Thoracic aorta (tissue), 2 donors: ENCODE data around the gene SEPTIN10. TPM values are rescaled to one million over a fixed set of nuclear protein-coding genes. Genes with fewer than 3 reads are reported as not detected.
A peak's percentile ranks its signal among the peaks of the same experiment; 100 is the strongest.
"Not testable (repeated sequence)": the region's sequence is repeated elsewhere in the genome, so short reads cannot be mapped to it uniquely, and the experiment has no call there.

Source experiments
- ATAC-seq: fragments of 150-250 bp; one replicate; pipeline ENCODE4 v1.8.0; 2017; ENCODE audit warnings: low read depth; ENCODE audit not compliant: insufficient number of reproducible peaks, low FRiP score
- DNase-seq: peaks from one replicate; pipeline ENCODE4 v3.0.0-alpha.2; 2020; ENCODE audit warnings: low spot score
- H3K27ac ChIP-seq, 2 donors: fragments of 200-600 bp; sonication (generic); 1 replicate in 1 of 2; 2 replicates in 1 of 2; pipeline ENCODE4 v1.5.1; 2016; ENCODE audit warnings: mild to moderate bottlenecking in 2 of 2, moderate library complexity in 2 of 2
- H3K27me3 ChIP-seq: fragments of 200-600 bp; sonication (generic); replicated peaks from 2 replicates; pipeline ENCODE4 v1.6.0; 2016; ENCODE audit warnings: mild to moderate bottlenecking; ENCODE audit not compliant: insufficient read depth
- H3K36me3 ChIP-seq: fragments of 200-600 bp; sonication (generic); one replicate; pipeline ENCODE4 v1.5.1; 2016
- H3K4me1 ChIP-seq, 2 donors: fragments of 200-600 bp; sonication (generic); 1 replicate in 1 of 2; 2 replicates in 1 of 2; pipeline versions ENCODE4 v1.5.1 to v1.6.0; 2016; ENCODE audit warnings: low read depth in 2 of 2, mild to moderate bottlenecking in 1 of 2; ENCODE audit not compliant: control insufficient read depth in 1 of 2
- H3K4me3 ChIP-seq: fragments of 200-600 bp; sonication (generic); 2 replicates; pipeline ENCODE4 v1.5.1; 2016; ENCODE audit warnings: mild to moderate bottlenecking
- H3K9me3 ChIP-seq: fragments of 200-600 bp; sonication (generic); 2 replicates; pipeline ENCODE4 v1.5.1; 2016
- CTCF ChIP-seq: fragments of 200-600 bp; sonication (generic); IDR thresholded peaks from one replicate; pipeline ENCODE4 v1.5.1; 2019; ENCODE audit warnings: antibody characterized with exemption
- total RNA-seq, 2 donors: library from RNA; depleted of rRNA; stranded (reverse); fragments of >200 nt; gene quantifications; one replicate each; pipeline versions ENCODE4 v1.1.0 to v1.2.3, GENCODE V29; 2016

The SEPTIN10 gene
- total RNA-seq, 2 donors from 2014 or later, result 80.0 to 106 TPM

DNA sequence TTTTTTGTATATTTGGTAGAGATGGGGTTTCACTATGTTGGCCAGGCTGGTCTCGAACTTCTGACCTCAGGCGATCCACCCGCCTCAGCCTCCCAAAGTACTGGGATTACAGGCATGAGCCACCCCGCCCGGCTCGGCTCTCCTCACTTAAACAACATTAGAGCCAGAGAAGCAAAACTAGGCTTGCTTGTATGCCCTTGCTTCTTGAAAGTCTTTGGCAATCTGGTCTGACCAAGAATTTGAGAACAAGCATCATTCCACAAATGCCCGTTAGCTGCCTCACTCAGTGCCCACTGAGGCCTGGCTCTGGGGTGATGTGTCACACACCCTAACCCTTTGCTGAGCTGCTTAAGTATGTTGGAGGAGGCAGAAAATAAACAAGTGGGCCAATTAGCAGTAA is 33.9 kb upstream of the SEPTIN10 start:
- TF ChIP-seq CTCF, result no peak
- Histone ChIP-seq H3K27ac (peak overlapping the region; percentile 81 to 87), H3K27me3 (no peaks in the 10 kb centered on the region), H3K9me3 (no peaks in the 10 kb centered on the region), H3K4me3 (peak overlapping the region; percentile 50), H3K36me3 (no peaks in the 10 kb centered on the region), H3K4me1 (peaks cover 11 to 45% of the 10 kb centered on the region in 2 donors)
- DNase-seq (peak; percentile 30), ATAC-seq (peak; percentile 71)

- Histone ChIP-seq H3K4me1 (peaks cover 11 to 45% of the 10 kb centered on the region in 2 donors), H3K27me3 (no peaks in the 10 kb centered on the region), H3K27ac (peak overlapping the region; percentile 81 to 87), H3K9me3 (no peaks in the 10 kb centered on the region), H3K36me3 (no peaks in the 10 kb centered on the region), H3K4me3 (no peak overlapping the region)
- DNase-seq (no peak), ATAC-seq (no peak)
- no peak for TF ChIP-seq CTCF
Measured at GRCh38 chr2:109646961-109647360, 33.2 kb upstream of the SEPTIN10 start.

DNA sequence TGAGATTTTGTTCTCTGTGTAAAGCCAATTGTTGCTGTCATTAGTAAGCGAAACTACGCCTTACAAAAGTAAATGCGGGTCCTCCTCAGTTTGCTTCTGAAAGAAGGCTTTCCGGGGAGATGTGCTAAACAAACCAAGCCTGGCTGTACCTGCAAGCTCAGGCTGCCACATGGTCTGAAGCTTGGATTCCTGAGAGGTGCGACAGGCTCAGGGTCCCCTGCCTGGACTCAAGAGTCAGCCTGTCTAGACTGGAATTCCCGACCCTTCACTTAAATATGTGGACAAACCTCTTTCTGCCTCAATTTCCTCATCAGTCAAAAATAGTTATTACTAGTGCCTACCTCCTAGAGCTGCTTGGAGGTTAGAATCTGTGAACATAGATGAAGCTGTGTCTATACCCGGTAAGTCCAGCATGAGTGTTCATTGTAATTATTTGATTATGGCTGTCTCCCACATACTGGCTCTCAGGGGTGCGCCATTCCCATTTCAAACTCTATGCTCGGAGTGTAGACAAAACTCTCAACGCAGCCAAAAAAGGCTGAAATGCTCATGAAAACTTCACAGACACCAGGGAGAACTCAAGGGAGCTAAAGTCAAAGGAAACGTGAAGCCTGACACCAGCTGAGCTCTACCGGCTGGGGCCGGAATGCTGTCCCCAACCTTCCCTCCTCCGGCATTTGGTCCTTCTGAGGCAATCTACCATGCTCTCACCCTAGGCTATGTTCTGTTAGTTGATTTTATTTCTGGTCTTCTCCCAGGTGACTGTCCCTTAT is 31.8 kb upstream of the SEPTIN10 start:
- ATAC-seq, result no peak
- H3K27ac ChIP-seq, result peak overlapping the region; percentile 79 to 83
- H3K27me3 ChIP-seq, result no peaks in the 10 kb centered on the region
- no peak for TF ChIP-seq CTCF
- DNase-seq, result no peak
- no peaks in the 10 kb centered on the region for H3K36me3 ChIP-seq
- H3K9me3 ChIP-seq, result no peaks in the 10 kb centered on the region
- no peak overlapping the region for H3K4me3 ChIP-seq
- H3K4me1 ChIP-seq, result peaks cover 11 to 45% of the 10 kb centered on the region in 2 donors

GRCh38 chr2:109644571-109645275 is 31.0 kb upstream of the SEPTIN10 start:
- peaks cover 11 to 45% of the 10 kb centered on the region in 2 donors for H3K4me1 ChIP-seq
- peak overlapping the region; percentile 79 to 83 for H3K27ac ChIP-seq
- TF ChIP-seq CTCF, result no peak
- ATAC-seq (no peak), DNase-seq (no peak)
- no peaks in the 10 kb centered on the region for H3K27me3 ChIP-seq
- H3K36me3 ChIP-seq, result no peaks in the 10 kb centered on the region
- no peaks in the 10 kb centered on the region for H3K9me3 ChIP-seq
- H3K4me3 ChIP-seq, result peak overlapping the region; percentile 53

- not testable (repeated sequence) for H3K4me3 ChIP-seq, H3K9me3 ChIP-seq, H3K27me3 ChIP-seq, DNase-seq, ATAC-seq, H3K27ac ChIP-seq, H3K36me3 ChIP-seq
- peaks cover 6 to 14% of the 10 kb centered on the region in 2 donors for H3K4me1 ChIP-seq
Measured at GRCh38 chr2:109640000-109640399, 26.2 kb upstream of the SEPTIN10 start.
